ENCODE measurements around the gene KRT33A. TPM values are rescaled to one million over a fixed set of nuclear protein-coding genes. Genes with fewer than 3 reads are reported as not detected.

KRT33A gene
- total and polyA plus RNA-seq, 2 experiments from 2014 or later: not detected

GRCh38 chr17:41345992-41346391 lies 4.6 kb downstream of the KRT33A start:
- no peaks in the 10 kb centered on the region for H3K4me1 ChIP-seq (ENCODE audit: low read depth)
- no peaks in the 10 kb centered on the region for H3K27me3 ChIP-seq
- no peak for DNase-seq (ENCODE audit: low read depth in 1 of 2, low spot score in 1 of 2)
- H3K36me3 ChIP-seq: no peaks in the 10 kb centered on the region
- no peak overlapping the region for H3K4me3 ChIP-seq
- H3K9me3 ChIP-seq (ENCODE audit: low read depth): no peaks in the 10 kb centered on the region
- TF ChIP-seq CTCF (IDR thresholded peaks at IDR 0.05; ENCODE audit: low read depth, low read length): no peak
- H3K27ac ChIP-seq: no peak overlapping the region

- Histone ChIP-seq H3K9me3 (ENCODE audit: low read depth) (no peaks in the 10 kb centered on the region), H3K4me1 (ENCODE audit: low read depth) (no peaks in the 10 kb centered on the region), H3K36me3 (no peaks in the 10 kb centered on the region), H3K27ac (no peak overlapping the region), H3K4me3 (no peak overlapping the region), H3K27me3 (no peaks in the 10 kb centered on the region)
- DNase-seq (ENCODE audit: low read depth in 1 of 2, low spot score in 1 of 2): no peak
- TF ChIP-seq CTCF (IDR thresholded peaks at IDR 0.05; ENCODE audit: low read depth, low read length): no peak
These were observed 7.6 kb downstream of the KRT33A start for GRCh38 chr17:41343029-41343428.

GRCh38 chr17:41340934-41341861 lies 9.4 kb downstream of the KRT33A start:
- no peak for DNase-seq (ENCODE audit: low read depth in 1 of 2, low spot score in 1 of 2)
- no peak overlapping the region for H3K4me3 ChIP-seq
- no peaks in the 10 kb centered on the region for H3K4me1 ChIP-seq (ENCODE audit: low read depth)
- TF ChIP-seq CTCF (IDR thresholded peaks at IDR 0.05; ENCODE audit: low read depth, low read length): no peak
- H3K9me3 ChIP-seq (ENCODE audit: low read depth): no peaks in the 10 kb centered on the region
- H3K27me3 ChIP-seq: no peaks in the 10 kb centered on the region
- no peak overlapping the region for H3K27ac ChIP-seq
- H3K36me3 ChIP-seq: no peaks in the 10 kb centered on the region

GRCh38 chr17:41340494-41340893 lies 10.1 kb downstream of the KRT33A start:
- no peaks in the 10 kb centered on the region for H3K4me1 ChIP-seq (ENCODE audit: low read depth)
- no peak overlapping the region for H3K27ac ChIP-seq
- H3K4me3 ChIP-seq: no peak overlapping the region
- no peak for TF ChIP-seq CTCF (IDR thresholded peaks at IDR 0.05; ENCODE audit: low read depth, low read length)
- DNase-seq (ENCODE audit: low read depth in 1 of 2, low spot score in 1 of 2): no peak
- no peaks in the 10 kb centered on the region for H3K27me3 ChIP-seq
- no peaks in the 10 kb centered on the region for H3K36me3 ChIP-seq
- no peaks in the 10 kb centered on the region for H3K9me3 ChIP-seq (ENCODE audit: low read depth)

GRCh38 chr17:41339571-41340172 lies 11.0 kb downstream of the KRT33A start:
- Histone ChIP-seq H3K36me3 (no peaks in the 10 kb centered on the region), H3K4me1 (ENCODE audit: low read depth) (no peaks in the 10 kb centered on the region), H3K4me3 (no peak overlapping the region), H3K27ac (no peak overlapping the region), H3K9me3 (ENCODE audit: low read depth) (no peaks in the 10 kb centered on the region), H3K27me3 (no peaks in the 10 kb centered on the region)
- no peak for DNase-seq (ENCODE audit: low read depth in 1 of 2, low spot score in 1 of 2)
- no peak for TF ChIP-seq CTCF (IDR thresholded peaks at IDR 0.05; ENCODE audit: low read depth, low read length)

All from cardiac muscle cell (in vitro differentiated cells and primary cell).